HT1080 (cell line): ENCODE data around the gene IL3. TPM values are rescaled to one million over a fixed set of nuclear protein-coding genes. Genes with fewer than 3 reads are reported as not detected.

Experiments
- DNase-seq: peaks from one replicate; pipeline ENCODE4 v3.0.0-alpha.2; 2015; ENCODE audit warnings: low read depth
- total RNA-seq: library from RNA; depleted of rRNA; stranded (reverse); fragments of >200 nt; shearing (Covaris generic); gene quantifications from 2 replicates; pipeline ENCODE4 v1.2.3, GENCODE V29; 2014

The IL3 gene
- total RNA-seq, 1 experiment from 2014 or later, result not detected

- no peak for DNase-seq
These were observed 3.6 kb upstream of the IL3 start for GRCh38 chr5:132056610-132057497.

DNA sequence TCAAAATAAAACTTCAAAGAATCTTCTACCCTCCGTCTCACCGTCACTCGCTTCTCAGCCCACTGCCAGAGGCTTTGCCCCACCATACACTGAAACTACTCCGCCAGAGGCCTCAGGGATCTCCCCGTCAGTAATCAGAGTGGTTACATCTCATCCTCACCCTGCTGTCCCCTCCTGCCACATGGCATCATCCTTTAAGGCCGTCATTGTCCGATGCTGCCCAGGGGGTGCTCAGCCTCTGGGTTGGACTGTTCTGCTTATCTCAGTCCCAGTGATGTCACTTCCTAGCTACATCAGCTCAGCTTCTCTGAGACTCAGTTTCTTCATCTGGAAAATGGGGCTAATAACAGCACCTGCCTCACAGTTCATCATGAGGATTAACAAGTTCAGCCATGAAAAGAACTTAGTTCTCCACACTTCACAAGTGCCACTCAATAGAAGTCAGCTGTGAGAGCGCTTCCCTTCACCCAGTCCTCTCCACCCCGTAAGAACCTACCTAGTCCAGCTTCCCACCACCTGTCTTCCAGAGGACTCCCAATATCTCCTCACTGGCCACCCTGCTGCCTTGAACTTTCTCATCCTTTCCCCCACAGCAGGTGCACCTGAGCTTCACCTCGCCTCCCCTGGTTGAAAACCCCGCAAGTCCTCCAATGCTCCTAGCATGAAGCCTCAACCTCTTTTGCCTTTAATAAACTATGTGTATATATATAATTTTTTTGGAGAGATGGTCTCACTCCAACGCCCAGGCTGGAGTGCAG, 2.8 kb upstream of the IL3 start:
- DNase-seq, result no peak

- no peak for DNase-seq
These were observed 1.8 kb upstream of the IL3 start for GRCh38 chr5:132058646-132059042.

DNA sequence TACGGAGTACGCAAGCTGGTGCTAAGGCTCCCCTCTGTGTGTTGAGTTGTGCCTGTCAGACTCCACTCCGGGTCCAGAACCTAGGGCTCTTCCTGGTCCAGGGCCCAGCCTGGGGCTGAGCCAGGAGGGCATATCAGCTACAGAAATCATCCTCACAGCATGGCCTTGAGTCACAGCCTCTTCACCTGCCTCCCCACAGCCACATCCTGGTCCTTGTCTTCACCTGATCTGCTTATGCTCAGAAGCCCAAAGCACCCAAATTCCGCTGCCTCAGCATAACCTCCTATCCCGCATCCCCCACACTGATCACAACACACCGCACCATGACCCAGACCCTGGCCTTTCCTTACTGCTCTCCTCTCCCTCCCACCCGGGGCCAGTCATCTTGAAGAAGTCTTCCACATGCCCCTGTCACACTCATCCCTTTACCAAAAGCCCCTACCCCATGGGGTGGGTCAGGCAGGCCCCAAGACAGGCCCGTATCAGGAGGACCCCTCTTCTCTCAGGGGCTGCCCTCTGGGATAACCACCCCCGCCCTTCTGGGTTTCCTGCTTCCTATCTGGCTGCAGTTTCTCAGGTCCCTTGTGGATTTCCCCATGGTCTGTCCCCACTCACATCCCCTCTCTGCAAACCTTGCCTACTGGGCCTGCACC, 1.3 kb upstream of the IL3 start:
- no peak for DNase-seq

DNA sequence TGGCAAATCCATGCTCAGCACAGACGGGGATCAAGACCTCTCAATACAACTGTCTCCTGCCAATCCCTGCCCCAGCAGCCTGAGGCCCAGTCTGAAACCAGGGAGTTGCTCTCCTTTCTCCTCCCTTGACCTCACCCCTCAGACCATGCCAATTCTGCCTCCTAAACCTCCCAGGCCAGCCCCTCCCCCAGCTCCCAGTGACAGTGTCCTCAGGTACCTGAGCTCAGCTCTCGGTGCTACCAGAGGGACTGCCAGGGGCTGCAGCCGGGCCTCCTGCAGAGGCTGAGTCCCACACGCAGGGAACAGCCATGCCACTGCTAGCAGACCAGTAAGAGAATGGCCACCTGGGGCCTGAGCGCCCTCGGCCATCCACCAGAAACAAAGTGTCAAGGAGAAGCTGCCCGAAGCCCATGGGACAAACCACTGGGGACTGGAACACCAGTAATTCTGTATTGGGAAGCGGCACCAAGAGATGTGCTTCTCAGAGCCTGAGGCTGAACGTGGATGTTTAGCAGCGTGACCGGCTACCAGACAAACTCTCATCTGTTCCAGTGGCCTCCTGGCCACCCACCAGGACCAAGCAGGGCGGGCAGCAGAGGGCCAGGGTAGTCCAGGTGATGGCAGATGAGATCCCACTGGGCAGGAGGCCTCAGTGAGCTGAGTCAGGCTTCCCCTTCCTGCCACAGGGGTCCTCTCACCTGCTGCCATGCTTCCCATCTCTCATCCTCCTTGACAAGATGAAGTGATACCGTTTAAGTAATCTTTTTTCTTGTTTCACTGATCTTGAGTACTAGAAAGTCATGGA, 557 bp upstream of the IL3 start:
- DNase-seq, result no peak

GRCh38 chr5:132063090-132063911, 2.8 kb downstream of the IL3 start:
- DNase-seq, result peak; percentile 56

DNA sequence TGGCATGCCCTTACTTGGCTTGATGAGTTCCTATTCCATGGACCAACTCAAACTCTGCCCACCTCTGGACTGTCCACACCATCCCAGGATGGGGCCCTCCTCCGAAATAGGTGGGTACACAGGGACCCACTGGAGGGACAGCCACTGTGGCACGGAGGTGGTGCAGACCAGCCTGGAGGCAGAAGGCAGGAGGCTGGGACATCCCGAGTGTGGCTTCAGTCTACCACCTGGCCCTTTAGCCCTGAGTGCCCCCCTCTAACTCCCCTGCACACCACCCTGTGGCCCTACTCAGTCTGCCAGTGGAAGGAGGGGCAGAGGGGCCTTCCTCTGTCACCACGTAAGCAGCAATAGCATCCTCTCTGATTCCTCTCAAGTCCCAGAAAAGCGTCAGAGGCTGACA, 3.7 kb downstream of the IL3 start:
- no peak for DNase-seq

DNA sequence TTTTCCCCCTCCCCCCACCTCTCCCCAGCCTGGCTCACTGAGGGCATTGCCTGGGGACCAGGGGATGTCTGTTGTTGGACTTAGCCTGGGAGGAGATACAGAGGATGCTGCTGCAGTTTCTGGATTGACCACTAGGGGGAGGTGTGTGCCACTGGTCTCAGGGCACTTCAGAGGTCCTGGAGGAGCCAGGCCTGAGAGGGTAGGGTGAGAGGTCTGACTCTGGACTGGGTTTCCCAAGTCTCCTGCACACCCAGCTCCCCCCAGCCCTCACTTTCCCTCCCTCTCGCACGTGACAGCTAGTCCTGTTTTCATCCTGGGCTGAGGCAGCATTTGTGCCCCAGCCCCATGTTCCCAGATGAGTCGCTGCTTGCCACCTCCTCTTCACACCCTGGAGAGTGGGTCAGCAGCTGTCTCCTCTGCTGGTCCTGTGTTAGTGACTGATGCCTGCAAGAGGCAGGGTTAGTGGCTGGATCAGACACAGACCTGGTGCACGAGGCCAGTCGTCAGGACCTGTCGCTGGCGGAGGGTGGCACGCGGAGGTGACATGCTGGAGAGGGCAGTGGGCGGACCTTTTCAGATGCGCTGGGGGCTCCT, 4.4 kb downstream of the IL3 start:
- DNase-seq, result peak; percentile 79

- DNase-seq, result peak; percentile 80
These were observed 5.0 kb downstream of the IL3 start for GRCh38 chr5:132065351-132065937.

DNA sequence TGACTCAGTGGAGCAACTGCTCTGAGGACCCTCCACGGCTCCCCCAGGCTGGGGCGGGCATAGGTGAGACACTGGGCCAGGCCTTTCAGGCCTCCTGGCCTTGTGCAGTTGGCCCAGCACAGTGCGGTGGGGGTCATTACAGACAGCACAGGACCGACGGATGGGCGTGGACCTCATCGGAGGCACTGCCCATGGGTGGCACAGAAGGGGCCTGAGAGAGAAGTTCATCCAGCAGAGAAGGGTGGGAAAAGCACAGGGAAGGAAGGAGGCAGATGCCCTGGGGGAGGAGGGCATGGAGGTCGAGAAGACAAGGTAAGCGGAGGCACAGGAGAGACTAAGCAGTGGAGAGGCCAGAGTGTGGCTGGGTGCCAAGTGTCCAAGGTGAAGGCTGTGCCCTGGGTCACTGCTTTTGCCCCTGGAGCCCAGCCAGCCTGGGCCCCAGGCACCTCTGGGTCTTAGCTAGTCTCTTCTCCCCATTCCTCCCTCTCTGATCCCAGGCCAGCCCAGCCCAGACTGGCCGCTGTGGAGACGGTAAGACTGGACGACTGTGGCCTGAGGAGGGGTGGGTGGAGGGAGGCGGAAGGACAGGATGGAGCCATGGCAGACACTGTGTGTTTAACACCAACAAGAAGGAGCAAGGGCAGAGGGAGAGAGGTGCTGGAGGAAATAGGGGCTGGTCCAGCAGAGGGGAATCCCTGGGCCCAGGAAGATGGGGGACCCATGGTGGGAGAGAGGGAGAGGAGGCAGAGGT, 5.7 kb downstream of the IL3 start:
- DNase-seq, result no peak

DNA sequence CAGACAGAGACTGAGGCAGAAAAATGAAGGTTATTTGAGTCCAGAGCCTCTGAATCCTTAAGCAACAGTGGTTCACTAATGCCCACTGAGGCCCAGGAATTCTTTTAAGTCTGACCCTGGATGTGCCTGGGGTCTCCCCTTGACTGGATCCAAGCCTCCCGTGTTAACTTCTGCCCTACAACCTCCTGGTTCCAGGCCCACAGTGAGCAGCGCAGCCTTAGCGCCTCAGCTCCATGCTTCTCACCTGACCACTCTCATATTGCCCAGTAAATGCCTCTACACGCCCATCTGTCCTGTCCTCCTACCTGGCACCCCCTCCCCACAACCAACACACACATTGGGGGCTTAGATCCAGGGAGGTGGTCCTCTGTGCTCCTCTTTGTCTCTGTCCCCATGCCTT, 6.4 kb downstream of the IL3 start:
- no peak for DNase-seq

- no peak for DNase-seq
These were observed 7.0 kb downstream of the IL3 start for GRCh38 chr5:132067451-132067850.

- no peak for DNase-seq
These were observed 7.7 kb downstream of the IL3 start for GRCh38 chr5:132067941-132068808.

- no peak for DNase-seq
These were observed 9.1 kb downstream of the IL3 start for GRCh38 chr5:132069561-132069960.

GRCh38 chr5:132069994-132070393, 9.5 kb downstream of the IL3 start:
- DNase-seq, result no peak

GRCh38 chr5:132070460-132071337, 10.2 kb downstream of the IL3 start:
- peak; percentile 25 for DNase-seq

DNA sequence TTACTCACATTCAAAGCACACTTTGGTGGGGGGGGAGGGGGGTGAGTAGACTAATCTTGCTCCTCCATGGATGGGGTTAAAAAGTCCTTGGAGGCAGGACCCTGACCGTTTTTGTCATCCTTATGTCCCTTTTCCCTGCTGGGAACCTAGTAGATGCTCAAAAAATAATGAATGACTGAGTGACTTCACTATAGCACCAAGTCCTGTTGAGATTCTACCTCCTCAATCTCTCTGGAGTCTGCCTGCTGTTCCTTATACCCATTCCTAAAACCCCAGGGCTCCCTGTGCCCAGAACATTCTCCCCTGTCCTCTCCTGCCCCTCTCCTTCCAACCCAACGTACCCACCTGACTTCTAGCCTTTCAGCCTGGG, 10.9 kb downstream of the IL3 start:
- no peak for DNase-seq
